ENCODE data around the gene ICAM4.

GRCh38 chr19:10290876-10291553, 4.3 kb downstream of the ICAM4 start:
- TF ChIP-seq CTCF (IDR thresholded peaks at IDR 0.05) = no peak
- TF ChIP-seq POLR2AphosphoS5 (IDR thresholded peaks at IDR 0.05) = no peak
